ENCODE measurements around the gene ENO4. TPM values are rescaled to one million over a fixed set of nuclear protein-coding genes. Genes with fewer than 3 reads are reported as not detected.

The ENO4 gene
- total and polyA plus RNA-seq, 7 donors: not detected

- Histone ChIP-seq H3K36me3 (ENCODE audit: insufficient read depth in 1 of 2, low read depth in 1 of 2) (no peaks in the 10 kb centered on the region), H3K27ac (no peak overlapping the region), H3K27me3 (ENCODE audit: insufficient read depth in 3 of 3, low read length in 2 of 3) (peaks cover 0 to 8% (median 2%) of the 10 kb centered on the region in 3 donors), H3K4me3 (no peak overlapping the region), H3K4me1 (no peaks in the 10 kb centered on the region), H3K9me3 (no peaks in the 10 kb centered on the region)
- ATAC-seq (no peak), DNase-seq (no peak)
- no peak for TF ChIP-seq CTCF (IDR thresholded peaks at IDR 0.05)
- intact Hi-C loops (cut with DNase I): no loop called here
- WGBS, 3 donors: 62 to 75% (median 73%) methylated on average over 17 of the region's 17 CpGs
Observed at GRCh38 chr10:116833986-116834985, 15.0 kb upstream of the ENO4 start.

DNA sequence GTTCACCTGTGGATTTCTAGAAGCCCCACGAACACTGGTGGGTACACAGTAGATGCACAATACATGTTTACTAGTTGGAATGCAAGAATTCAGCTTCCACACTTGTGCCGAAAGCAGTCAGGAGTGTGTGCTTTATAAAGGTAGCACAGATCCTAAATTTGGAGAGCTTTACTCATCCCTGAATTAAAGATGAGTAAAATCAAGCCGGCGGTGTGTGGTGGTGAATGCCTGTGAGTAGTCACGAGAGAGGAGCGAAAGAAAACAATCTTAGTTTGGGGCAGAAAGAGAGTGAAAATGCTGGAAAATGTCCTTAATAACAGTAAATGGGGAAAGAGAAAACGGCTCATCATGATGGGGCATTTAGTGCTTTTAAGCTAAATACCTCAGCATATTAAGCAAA, 13.6 kb upstream of the ENO4 start:
- ATAC-seq (no peak), DNase-seq (no peak)
- Histone ChIP-seq H3K4me3 (no peak overlapping the region), H3K27ac (no peak overlapping the region), H3K4me1 (no peaks in the 10 kb centered on the region), H3K36me3 (ENCODE audit: insufficient read depth in 1 of 2, low read depth in 1 of 2) (no peaks in the 10 kb centered on the region), H3K27me3 (ENCODE audit: insufficient read depth in 3 of 3, low read length in 2 of 3) (peaks cover 0 to 7% (median 2%) of the 10 kb centered on the region in 3 donors), H3K9me3 (no peaks in the 10 kb centered on the region)
- 64 to 72% (median 66%) methylated on average over 7 of the region's 7 CpGs for WGBS, 3 donors
- TF ChIP-seq CTCF (IDR thresholded peaks at IDR 0.05): no peak
- intact Hi-C loops (cut with DNase I): no loop called here

DNA sequence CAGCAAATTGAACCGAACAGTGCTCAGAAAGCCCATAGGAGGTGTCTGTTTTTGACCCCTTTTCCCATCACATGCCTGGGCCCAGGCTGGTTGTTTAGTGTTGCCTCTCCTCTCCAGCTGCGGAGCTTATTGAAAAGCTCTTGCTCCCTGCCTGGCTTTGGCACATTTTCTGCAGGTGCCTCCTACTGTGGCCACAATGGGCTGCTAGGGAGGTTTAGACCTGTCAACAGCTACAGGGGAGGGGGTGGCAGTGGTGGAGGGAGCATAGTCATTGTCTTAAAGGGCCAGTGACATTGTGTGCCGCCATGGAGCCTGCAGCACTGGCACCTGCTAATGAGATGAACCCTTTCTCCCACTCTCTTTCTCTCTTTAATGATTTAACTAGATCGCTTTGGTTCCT, 13.2 kb upstream of the ENO4 start:
- Histone ChIP-seq H3K4me1 (no peaks in the 10 kb centered on the region), H3K27ac (no peak overlapping the region), H3K36me3 (ENCODE audit: insufficient read depth in 1 of 2, low read depth in 1 of 2) (no peaks in the 10 kb centered on the region), H3K27me3 (ENCODE audit: insufficient read depth in 3 of 3, low read length in 2 of 3) (peaks cover 0 to 7% (median 2%) of the 10 kb centered on the region in 3 donors), H3K9me3 (no peaks in the 10 kb centered on the region), H3K4me3 (no peak overlapping the region)
- TF ChIP-seq CTCF (IDR thresholded peaks at IDR 0.05): no peak
- DNase-seq (no peak), ATAC-seq (no peak)
- intact Hi-C loops (cut with DNase I): no loop called here
- 41 to 51% (median 50%) methylated on average over 4 of the region's 4 CpGs for WGBS, 3 donors

- ATAC-seq: no peak
- Histone ChIP-seq H3K4me1 (no peaks in the 10 kb centered on the region), H3K36me3 (ENCODE audit: insufficient read depth in 1 of 2, low read depth in 1 of 2) (no peaks in the 10 kb centered on the region), H3K9me3 (no peaks in the 10 kb centered on the region), H3K27me3 (ENCODE audit: insufficient read depth in 3 of 3, low read length in 2 of 3) (peaks cover 0 to 7% (median 2%) of the 10 kb centered on the region in 3 donors), H3K4me3 (no peak overlapping the region), H3K27ac (no peak overlapping the region)
- intact Hi-C loops (cut with DNase I): no loop called here
- TF ChIP-seq CTCF (IDR thresholded peaks at IDR 0.05): no peak
- DNase-seq: no peak
- 60 to 72% (median 66%) methylated on average over 8 of the region's 8 CpGs for WGBS, 3 donors
Observed at GRCh38 chr10:116836902-116837523, 12.3 kb upstream of the ENO4 start.

Measured in psoas muscle (tissue), 8 donors.